HG03066 (cell line): ENCODE data around the gene LDB3.
A peak's percentile ranks its signal among the peaks of the same experiment; 100 is the strongest.

Experiments
- ATAC-seq: cut with Tn5 transposase; IDR thresholded peaks from one replicate; pipeline ENCODE4 v1.9.1; 2021; ENCODE audit warnings: low read depth; ENCODE audit not compliant: unreplicated experiment

Gene LDB3

DNA sequence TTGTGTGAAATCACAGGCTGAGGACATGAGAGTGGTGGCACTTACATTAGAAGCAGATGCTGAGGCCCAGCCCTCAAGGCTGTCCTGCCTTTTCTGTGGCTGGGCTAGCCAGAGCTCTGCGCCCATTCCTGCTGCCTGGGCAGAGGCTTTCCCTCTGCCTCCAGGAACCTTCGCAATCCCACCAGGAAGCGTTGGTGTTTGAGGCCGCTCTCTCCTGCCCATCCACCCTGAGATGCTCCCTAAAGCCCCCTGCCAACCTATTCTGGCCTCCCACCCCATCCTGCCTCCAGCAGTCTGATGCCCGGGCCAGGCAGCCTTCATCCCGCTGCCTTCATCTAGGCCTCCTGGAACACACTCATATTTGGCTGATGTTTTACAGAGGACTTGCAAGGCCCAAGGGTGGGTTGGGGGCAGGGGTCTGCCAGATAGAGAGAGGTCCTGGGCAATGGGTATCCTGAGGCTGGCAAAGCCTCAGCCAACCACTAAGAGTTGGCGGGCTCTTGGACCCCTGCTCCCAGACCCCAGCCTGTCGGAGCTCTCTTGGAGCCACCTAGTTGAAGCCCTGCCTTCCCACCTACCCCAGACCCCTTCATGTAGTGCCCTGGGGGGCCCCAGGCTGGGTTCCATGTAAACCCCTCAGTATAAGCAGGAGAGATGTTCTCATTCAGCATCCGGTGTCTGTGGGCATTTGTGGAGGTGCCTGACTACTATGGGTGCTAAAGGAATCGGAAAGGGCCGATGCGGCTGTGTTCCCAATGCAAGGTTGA lies 32.7 kb downstream of the LDB3 start:
- no peak for ATAC-seq

DNA sequence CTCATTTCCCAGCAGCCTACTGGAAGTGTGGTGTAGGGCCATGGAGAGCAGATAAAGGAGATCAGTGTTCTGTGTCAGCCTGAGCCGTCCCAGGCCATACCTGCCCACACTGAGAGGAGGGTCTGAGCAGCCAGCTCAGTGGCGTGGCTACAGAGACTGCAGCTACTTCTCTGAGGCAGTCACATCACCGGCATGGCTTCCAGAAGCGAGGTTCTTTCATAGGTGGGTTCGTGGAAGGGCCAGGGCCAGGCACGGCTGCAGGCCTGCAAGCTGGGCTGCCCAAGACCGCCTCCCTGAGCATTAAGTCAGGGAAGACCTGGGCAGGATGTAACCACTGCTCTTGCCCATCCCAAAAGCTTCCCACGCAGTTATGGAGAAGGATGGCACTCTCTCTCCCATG lies 34.9 kb downstream of the LDB3 start:
- no peak for ATAC-seq

DNA sequence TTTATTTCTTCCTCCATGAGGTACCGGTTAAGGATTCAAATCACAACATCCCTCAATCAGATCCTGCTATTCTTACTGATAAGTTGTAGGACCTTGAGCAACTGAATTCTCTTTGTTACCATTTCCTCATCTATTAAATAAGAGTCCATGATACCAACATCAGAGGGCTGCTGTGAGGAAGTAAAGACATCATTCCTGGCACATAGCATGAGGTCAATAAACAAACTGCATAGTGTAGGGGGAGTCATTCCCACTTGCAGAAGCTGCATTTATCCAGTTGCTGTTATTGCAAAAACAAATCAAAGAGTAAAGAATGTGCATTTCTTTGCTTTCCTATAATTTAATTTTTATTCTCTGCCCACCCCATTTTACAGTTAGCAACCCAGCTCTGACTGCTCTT lies 36.8 kb downstream of the LDB3 start:
- ATAC-seq = no peak

DNA sequence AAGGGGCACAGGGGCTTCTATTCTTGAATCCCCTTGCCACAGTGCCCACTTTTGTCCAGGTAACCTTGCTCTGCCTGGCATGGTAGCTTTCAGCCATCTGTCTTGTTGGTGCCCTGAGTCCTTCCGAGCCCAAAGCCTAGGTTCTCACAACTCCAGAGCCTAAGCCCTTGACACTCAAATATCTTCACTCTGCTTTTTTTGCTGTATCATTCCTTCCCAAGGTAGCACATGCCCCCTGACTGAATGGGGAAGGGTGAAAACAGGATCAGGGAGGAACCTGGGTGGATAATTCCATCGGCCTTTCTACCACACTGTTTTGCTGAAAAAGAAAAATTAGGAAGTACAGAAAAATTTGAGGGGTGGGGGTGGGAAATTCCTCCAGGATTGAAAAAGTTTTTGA lies 37.6 kb downstream of the LDB3 start:
- no peak for ATAC-seq

DNA sequence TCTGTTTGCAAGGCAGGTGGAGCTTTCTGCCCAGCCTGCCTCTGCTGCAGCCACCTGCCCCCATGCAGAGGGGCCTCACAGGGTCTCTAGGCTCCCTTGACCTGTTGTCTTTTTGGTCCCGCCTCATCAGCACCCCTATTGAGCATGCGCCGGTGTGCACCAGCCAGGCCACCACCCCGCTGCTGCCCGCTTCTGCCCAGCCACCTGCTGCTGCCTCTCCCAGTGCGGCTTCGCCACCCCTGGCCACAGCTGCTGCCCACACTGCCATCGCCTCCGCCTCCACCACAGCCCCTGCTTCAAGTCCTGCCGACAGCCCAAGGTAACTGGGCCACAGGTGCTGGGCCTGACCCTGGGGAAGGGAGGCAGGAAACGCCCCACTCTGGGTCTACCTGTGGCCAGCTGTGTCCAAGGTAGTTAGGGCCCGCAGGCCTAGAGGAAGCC lies 38.1 kb downstream of the LDB3 start:
- no peak for ATAC-seq

DNA sequence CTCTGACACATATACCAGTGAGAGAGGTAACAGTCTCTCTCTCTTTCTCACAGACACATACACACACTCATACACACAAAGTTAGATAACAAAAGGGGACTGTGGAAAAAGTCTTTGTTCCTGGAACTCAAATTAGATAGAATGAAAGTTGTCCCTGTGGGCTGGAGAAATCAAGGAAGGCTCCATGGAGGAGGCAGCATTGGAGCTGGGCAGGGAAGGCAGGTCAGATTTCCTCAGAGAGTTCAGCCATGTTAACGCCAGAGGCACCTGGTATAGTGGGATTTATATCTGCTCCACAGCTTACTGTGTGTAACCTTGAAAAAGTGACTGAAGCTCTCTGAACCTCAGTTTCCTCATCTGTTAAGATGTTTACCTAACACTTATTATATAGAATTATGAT lies 38.7 kb downstream of the LDB3 start:
- no peak for ATAC-seq

DNA sequence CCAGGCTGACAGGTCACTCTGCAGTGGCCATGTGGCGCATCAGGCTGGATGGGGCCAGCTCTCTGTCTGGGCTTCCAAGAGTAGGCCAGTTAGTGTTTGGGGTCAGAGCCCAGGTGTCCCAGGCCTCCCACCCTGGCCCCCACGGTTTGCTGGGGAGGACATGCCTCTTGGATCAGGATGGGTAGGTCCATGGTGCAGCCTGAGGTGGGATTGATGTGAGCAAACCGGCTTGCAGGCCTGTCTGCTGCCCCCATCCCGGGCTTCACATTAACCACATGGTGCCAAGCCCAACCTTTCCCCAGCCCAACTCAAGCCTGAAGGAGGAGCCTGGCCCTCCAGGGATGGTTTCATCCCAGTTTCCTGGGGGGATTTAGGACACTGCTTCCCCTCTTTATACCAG lies 39.2 kb downstream of the LDB3 start:
- ATAC-seq = no peak

DNA sequence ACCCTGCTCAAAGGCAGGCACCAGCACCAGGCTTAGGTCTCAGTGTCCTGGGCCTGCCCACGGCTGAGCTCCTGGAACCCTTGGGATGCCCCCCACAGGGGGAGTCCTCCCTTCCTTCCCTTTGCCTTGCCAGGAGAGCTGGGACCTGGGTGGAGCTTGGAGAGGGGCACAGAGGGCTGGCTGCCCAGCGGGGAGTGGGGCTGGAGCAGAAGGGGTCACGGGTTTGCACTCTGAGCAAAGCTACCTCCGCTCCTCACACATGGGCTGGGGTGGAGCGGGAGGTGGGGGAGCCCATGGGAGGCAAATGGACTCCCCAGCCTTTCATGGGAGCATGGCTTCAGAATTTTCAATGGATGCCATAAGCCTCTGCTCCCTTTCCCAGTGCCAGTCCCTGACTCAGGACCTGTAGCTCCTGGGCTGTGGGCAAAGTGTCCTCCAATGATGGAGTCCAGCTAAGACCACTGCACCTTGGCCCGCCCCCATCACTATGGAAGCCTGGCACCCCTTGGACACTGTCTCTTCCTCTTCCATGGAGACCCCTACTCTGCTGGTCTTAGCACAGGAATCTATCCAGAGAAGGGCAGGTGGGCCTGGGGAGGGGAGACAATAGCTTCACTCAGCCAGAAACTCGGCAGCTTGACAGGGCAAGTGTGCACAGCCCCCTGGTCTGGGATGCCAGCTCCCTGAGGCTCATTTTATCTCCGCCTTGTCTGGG lies 39.9 kb downstream of the LDB3 start:
- no peak for ATAC-seq

DNA sequence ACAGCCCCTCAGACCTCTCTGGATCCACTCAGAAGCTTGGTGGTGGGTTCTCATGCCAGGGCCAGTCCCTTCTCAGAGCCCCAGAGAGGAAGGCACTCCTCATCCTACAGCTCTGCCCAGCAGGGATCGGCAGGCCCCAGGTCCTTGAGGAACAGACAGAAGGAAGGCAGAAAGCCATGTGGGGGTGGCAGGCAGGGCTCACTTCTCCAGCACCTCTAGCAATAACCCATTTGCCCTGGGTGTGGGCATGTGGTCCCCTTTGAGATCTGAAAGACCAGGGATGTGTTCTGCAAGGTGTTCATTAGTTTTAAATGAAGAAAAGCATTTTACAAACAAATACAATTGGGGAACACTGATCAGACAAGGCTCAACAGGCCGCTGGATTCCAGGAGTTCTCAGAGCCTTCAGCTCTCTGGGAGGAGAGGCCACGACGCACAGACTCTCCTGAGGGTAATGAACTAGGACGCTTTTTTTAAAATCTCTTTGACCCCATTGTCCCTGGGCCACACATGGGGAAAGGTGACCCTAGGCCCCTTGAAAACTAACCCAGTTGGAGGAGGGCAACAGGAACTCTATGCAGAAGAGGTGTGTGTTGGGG lies 40.6 kb downstream of the LDB3 start:
- ATAC-seq = no peak

DNA sequence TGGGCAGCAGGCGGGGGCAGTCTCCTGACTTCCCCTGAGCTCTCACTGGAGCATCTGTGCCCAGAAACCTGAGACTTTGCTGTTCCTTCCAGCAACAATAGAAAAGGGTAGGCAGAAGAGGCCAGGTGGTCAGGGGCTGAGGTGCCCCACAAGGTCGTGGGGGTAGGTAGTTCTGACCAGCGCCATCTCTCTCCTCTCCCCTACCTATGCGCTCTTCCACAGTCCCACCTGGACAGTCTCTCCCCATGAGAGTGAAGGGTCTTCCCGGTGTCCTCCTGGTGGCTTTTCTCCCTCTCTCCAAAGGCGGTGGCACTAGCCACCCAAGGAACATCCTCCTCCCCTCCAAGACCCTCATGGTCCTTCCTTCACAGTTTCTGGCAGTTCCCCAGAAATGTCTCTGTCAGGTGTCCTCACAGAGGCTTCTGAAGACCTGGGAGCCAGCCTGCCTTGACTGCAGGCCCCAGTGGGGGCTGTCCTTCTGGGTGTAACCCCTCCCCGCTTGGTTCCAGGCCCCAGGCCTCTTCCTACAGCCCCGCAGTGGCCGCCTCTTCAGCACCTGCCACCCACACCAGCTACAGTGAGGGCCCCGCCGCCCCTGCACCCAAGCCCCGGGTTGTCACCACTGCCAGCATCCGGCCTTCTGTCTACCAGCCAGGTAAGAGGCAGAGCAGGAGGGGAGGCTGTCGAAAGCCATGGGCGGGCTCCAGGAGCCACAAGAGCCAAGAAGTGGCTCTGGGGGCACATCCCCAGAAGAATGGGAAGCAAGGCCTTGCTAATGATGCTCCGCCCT lies 41.3 kb downstream of the LDB3 start:
- ATAC-seq = no peak

DNA sequence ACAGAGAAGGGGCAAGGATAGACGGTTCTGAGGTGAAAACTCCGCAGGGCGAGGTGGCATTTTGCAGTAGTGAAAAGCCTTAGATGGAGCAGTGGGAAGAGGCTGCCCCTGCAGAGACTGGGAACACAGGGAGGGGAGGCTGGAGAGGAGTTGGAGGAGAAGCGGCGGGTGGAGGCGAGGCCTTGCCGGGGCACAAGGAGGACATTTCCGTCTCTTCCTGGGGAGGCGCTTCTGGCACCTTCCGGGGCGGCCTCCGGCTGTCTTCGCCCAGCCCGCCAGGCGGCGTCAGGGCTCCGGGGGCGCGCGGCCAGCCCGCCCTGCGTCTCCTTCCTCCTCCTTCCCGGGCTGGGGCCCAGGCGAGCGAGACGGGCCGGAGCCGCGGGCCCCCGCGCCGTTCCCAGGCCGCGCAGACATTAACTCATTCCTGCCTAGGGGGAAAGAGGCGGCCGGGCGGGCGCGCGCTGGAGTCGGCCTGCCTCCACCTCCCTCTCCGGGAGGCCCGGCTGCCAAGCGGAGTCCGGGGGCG lies 42.7 kb downstream of the LDB3 start:
- ATAC-seq = peak; percentile 81

DNA sequence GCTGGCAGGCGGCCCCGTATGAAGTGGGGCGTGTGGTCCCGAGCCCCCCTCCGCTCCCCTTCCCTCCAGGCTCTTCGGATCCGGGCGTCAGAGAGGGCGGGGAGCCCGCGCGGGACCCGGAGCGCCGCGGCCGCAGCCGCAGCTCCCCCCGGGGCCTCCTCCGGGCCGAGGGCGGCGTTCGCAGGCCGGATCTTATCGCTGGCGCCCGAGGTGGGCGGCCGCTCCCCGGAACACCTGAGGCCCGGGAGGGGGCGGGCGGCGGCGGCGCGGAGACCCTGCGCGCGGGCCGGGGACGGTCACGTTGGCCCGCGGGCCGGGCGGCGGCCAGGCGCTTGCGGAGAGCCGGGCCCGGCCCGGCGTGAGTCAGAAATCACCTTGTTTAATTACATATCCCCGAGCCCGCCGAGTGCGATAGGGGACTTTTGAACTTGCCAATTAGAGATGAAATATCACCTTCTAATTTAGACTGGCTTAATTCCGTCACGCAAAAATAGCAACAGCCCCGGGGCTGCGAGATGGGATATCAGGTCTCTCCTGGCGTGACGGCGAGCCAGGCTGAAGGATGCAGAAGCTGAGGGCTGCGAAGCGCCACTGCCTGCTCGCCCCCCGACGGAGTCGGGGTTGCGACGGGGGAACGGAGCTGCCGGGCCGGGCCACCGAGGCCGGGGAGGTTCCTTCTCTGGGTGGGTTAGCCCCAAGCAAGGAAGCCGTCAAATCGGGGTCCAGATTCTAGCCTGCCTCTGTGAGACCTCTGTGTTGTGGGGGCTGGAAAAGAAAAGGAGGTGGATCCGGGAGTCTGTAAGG lies 43.4 kb downstream of the LDB3 start:
- peak; percentile 44 for ATAC-seq

DNA sequence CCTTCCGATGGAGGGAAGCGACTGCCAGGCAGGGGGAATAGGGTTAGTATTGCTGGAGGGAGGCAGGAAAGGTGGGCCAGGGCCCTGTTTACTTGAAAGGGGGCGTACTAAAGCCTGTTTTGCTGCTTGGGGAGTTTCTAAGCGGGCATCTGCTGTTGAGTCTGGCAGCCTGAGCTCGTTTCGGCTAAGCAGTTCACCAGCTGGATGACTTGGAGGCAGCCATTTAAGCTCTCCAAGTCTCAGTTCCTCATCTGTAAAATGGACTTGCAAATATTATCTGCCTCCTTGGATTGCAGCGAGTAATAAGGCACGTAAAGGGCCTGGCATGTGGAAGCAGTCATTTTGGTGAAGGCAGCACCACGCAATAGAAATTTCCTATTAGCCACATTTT lies 44.0 kb downstream of the LDB3 start:
- peak; percentile 12 for ATAC-seq

DNA sequence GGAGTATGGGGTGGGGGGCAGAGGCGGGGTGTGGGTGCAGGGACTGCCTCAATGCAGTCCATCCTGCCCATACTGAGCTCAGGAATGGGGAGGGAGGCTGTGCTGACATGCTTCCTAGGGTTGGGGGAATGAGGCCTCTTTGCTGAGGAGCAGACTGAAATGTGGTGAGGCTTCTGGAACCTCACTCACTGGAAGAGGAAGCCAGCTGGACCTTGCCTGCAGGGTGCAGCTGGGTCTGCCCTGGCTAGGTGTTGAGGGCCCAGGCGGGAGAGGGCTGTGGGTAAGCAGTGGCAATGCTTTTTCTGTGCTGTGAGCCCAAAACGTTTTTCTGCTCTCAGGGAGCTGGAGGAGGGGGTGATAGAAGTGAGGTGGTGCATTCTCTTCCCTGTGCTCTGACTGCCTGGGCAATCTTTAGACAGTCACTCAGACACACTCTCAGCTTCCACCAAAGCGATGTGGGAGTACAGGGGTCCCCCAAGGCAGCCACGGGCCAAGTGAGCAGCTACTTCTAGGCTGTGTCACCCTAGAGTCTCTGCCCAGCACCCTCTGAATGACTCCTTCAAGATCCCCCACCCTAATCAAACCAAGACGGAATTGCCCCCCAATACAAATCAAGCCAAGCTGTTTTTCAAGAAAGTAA lies 47.0 kb downstream of the LDB3 start:
- no peak for ATAC-seq

DNA sequence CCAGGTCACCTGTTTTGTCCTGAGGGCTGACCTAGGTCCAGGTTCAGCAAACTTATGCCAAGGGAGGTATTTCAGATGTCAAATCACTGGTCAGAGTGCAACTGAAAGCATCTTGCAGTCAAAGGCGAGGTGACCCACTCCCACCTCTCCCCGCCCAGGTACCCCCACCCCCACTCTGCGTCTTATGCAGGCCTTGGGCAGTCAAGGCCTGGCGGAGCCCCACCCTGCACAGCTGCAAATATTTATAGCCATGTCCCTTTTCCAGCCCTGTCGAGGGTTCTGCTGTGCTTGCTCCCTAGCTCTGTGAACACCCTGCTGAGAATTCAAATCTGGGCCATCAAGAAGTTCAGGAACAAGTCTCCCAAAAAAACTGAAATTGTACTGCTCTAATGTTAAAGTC lies 47.5 kb downstream of the LDB3 start:
- ATAC-seq = no peak

DNA sequence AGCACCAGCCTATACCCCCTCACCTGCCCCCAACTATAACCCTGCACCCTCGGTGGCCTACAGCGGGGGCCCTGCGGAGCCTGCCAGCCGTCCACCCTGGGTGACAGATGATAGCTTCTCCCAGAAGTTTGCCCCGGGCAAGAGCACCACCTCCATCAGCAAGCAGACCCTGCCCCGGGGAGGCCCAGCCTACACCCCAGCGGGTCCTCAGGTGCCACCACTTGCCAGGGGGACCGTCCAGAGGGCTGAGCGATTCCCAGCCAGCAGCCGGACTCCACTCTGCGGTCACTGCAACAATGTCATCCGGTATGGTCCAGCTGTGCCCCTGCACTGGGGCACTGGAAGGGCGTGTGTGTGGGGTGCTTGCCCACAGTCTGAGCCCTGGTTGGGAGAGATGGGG lies 48.2 kb downstream of the LDB3 start:
- no peak for ATAC-seq

DNA sequence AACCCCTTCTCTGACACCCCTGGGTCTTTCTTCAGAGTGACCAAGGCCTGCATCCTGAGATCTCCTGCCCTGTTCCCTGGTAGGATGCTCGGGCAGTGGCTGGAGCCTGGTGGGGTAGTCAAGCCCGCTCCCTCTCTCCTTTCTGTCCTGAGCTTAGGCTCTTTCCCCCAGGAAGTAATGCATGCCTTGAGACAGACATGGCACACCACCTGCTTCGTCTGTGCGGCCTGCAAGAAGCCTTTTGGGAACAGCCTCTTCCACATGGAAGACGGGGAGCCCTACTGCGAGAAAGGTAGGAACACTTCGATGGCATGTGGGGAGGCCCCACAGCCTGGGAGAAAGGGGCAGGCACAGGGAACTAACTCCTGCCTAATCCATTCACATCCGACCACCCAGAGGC lies 50.2 kb downstream of the LDB3 start:
- no peak for ATAC-seq

DNA sequence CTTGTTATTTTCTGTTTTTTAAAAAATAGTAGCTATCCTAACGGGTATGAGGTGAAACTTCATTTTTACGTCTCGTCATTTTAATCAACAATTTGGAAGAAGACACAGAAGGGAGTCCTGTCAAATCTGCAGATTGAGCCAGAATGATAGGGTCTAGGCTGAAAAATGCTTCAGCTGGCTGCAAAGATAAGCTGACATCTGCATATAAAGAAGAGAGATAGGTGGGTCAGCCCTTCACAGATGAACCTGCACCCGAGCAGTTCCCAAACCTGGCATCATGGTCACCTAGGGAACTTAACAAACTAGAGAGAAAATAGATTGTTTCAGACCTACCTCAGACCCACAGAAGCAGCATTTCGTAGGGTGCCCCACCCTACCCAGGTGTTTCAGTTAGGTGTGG lies 52.9 kb downstream of the LDB3 start:
- no peak for ATAC-seq

DNA sequence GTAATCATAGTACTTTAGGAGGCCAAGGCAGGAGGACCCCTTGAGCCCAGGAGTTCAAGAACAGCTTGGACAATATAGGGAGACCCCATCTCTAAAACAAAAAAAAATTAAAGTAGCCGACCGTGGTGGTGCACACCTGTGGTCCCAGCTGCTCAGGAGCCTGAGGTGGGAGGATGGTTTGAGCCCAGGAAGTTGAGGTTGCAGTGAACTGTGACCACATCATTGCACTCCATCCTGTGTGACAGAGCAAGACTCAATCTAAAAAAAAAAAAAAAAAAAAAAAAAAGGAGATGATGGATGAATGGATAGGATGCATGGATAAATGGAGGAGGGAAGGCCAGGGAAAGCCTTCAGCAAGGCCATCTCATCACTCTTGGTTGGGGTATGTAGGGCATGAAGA lies 54.7 kb downstream of the LDB3 start:
- ATAC-seq = no peak

DNA sequence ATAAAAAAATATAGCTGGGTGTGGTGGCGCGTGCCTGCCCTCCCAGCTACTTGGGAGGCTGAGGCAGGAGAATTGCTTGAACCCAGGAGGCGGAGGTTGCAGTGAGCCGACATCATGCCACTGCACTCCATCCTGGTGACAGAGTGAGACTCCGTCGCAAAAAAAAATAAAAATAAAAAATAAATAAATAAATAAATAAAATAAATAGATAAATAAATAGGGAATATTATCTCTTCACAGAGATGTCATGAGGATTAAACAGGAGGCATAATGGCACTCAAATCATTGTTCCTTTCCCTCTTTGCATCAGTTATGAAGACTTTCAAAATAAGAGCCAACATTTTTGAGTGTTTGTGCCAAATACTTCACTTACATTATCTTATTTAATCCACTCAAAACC lies 56.1 kb downstream of the LDB3 start:
- ATAC-seq = no peak
